Chondrocyte (in vitro differentiated cells): ENCODE measurements around the gene IPO4. TPM values are rescaled to one million over a fixed set of nuclear protein-coding genes. Genes with fewer than 3 reads are reported as not detected.
A peak's percentile ranks its signal among the peaks of the same experiment; 100 is the strongest.

Experiments used
- DNase-seq: peaks from one replicate; pipeline ENCODE4 v3.0.0; 2021; ENCODE audit warnings: mixed read lengths, low spot score
- H3K27ac Mint-ChIP-seq: one replicate; pipeline ENCODE4 v1.8.0; 2021; ENCODE audit warnings: mild to moderate bottlenecking, moderate library complexity, mixed read lengths; ENCODE audit not compliant: unreplicated experiment
- H3K27me3 Mint-ChIP-seq: 2 replicates; pipeline ENCODE4 v1.8.0; 2021; ENCODE audit warnings: low read depth, mixed read lengths
- H3K36me3 Mint-ChIP-seq: 2 replicates; pipeline ENCODE4 v1.8.0; 2021; ENCODE audit warnings: low read depth, mixed read lengths
- H3K4me1 Mint-ChIP-seq: 2 replicates; pipeline ENCODE4 v1.8.0; 2021; ENCODE audit warnings: low read depth, mild to moderate bottlenecking, mixed read lengths
- H3K4me3 Mint-ChIP-seq: one replicate; pipeline ENCODE4 v1.8.0; 2021; ENCODE audit warnings: mild to moderate bottlenecking, moderate library complexity, mixed read lengths; ENCODE audit not compliant: unreplicated experiment
- H3K9me3 Mint-ChIP-seq: 2 replicates; pipeline ENCODE4 v1.8.0; 2021; ENCODE audit warnings: low read depth, mixed read lengths
- total RNA-seq: library from RNA; stranded (reverse); gene quantifications from 3 replicates; pipeline ENCODE4 v1.2.1, GENCODE V29; 2021
- TF ChIP-seq, protein P1 (sequence below): fragments of 200-600 bp; sonication (generic); IDR thresholded peaks from 2 replicates; pipeline ENCODE4 v1.5.0; 2021; ENCODE audit warnings: antibody characterized with exemption, mild to moderate bottlenecking, moderate library complexity

IPO4 gene
- total RNA-seq, 1 donor from 2014 or later, result 26.7 TPM

DNA sequence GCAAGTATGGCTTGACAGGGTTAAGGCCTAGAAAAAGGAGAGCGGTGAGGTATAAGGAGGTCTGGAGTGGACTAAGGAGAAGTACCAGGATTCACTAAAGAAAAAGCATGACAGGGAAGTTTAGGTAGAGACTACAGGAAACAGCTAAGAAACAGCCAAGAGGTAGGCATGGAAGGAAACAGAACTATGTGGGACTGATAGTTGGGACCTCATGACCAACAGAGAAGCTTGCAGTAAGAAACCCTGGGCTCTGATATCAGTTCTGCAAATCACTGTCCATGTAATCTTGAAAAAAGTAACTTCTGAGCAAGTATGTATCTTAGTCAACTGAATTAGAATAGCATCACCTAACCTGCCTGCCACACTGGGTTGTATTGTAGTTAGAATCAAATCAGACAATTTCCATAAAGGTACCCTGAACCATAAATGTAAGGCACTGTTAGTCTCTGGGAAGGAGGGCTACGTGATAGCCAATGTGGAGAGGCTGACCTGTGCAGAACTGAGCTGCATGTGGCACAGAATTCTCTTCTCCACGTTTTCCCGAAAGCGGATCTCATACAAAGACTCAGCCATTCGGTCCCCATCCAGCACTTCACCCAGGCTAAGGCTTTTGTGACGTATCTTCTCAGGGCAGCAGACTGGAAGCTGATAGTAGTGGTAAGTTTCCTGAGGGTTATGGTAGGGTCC is 5.7 kb upstream of the IPO4 start:
- Mint-ChIP-seq H3K27ac (peak overlapping the region; percentile 96), H3K4me3 (peak overlapping the region; percentile 93), H3K9me3 (no peaks in the 10 kb centered on the region), H3K36me3 (peaks cover 16% of the 10 kb centered on the region), H3K27me3 (no peaks in the 10 kb centered on the region), H3K4me1 (peaks cover 42% of the 10 kb centered on the region)
- TF ChIP-seq, protein P1, sequence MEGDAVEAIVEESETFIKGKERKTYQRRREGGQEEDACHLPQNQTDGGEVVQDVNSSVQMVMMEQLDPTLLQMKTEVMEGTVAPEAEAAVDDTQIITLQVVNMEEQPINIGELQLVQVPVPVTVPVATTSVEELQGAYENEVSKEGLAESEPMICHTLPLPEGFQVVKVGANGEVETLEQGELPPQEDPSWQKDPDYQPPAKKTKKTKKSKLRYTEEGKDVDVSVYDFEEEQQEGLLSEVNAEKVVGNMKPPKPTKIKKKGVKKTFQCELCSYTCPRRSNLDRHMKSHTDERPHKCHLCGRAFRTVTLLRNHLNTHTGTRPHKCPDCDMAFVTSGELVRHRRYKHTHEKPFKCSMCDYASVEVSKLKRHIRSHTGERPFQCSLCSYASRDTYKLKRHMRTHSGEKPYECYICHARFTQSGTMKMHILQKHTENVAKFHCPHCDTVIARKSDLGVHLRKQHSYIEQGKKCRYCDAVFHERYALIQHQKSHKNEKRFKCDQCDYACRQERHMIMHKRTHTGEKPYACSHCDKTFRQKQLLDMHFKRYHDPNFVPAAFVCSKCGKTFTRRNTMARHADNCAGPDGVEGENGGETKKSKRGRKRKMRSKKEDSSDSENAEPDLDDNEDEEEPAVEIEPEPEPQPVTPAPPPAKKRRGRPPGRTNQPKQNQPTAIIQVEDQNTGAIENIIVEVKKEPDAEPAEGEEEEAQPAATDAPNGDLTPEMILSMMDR, result no peak
- DNase-seq, result no peak

DNA sequence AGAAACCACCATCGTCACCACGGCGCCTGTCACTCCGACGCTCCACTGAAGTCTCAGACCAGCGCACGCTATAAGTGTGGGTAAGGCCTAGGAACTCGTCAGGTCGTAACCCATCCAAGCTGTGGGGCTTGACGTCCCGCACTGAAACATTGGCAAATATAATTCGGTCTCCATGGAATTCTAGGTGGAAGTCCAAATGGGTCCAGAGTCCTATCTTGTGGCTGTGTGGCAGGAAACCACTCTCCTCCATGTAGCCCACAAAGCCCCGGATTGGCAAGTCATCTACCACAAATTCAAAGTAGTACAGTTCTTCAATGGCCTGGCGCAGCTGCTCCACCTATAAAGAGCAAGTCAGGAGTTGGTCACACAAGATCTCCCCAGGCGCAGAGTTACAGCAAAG is 4.3 kb upstream of the IPO4 start:
- H3K4me1 Mint-ChIP-seq, result peaks cover 40% of the 10 kb centered on the region
- H3K9me3 Mint-ChIP-seq, result no peaks in the 10 kb centered on the region
- no peak overlapping the region for H3K4me3 Mint-ChIP-seq
- DNase-seq, result no peak
- no peak overlapping the region for H3K27ac Mint-ChIP-seq
- TF ChIP-seq, protein P1, result no peak
- peaks cover 13% of the 10 kb centered on the region for H3K36me3 Mint-ChIP-seq
- H3K27me3 Mint-ChIP-seq, result no peaks in the 10 kb centered on the region

DNA sequence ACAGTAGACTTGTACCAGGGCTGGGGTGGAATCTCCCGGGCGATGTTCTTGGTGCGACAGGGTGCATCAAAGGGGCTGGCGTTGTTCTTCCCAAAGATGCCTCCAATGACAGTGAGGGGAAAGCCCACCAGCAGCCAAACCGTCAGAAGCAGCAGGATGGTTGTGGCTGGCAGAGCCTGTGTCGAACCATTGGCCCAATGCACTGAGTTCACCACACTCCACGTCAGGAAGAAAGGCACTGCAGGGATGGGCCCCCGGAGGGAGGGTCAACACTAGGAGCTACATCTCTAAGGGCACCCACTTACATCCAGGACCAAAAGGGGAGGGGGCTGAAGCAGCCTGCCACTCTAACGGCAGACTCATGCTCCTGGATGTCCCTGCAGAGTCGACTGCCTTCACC is 1.8 kb upstream of the IPO4 start:
- H3K4me3 Mint-ChIP-seq, result no peak overlapping the region
- H3K27me3 Mint-ChIP-seq, result no peaks in the 10 kb centered on the region
- H3K9me3 Mint-ChIP-seq, result no peaks in the 10 kb centered on the region
- H3K4me1 Mint-ChIP-seq, result peaks cover 37% of the 10 kb centered on the region
- no peak overlapping the region for H3K27ac Mint-ChIP-seq
- no peak for DNase-seq
- TF ChIP-seq, protein P1, result no peak
- H3K36me3 Mint-ChIP-seq, result peaks cover 13% of the 10 kb centered on the region

DNA sequence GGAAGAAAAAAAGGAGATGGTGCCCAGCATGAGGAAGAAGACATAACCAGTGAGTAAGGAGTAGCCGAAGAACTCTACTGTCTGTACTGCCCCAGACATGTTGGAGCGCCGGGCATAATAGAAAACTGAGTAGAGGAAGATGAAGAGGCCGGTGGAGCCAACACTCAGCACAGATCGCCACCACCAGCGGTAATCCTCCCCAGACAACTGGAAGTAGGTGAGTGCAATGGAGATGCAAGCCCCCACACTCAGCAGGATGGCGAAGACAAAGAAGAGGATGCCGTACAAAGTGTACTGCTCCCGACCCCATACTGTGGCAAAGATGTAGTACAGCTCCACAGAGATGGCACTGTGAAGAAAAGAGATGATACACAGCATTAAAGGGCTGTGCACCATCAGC is 844 bp upstream of the IPO4 start:
- Mint-ChIP-seq H3K27me3 (no peaks in the 10 kb centered on the region), H3K27ac (peak overlapping the region; percentile 91), H3K9me3 (no peaks in the 10 kb centered on the region), H3K4me1 (peaks cover 32% of the 10 kb centered on the region), H3K4me3 (no peak overlapping the region), H3K36me3 (peaks cover 13% of the 10 kb centered on the region)
- TF ChIP-seq, protein P1, result no peak
- no peak for DNase-seq

DNA sequence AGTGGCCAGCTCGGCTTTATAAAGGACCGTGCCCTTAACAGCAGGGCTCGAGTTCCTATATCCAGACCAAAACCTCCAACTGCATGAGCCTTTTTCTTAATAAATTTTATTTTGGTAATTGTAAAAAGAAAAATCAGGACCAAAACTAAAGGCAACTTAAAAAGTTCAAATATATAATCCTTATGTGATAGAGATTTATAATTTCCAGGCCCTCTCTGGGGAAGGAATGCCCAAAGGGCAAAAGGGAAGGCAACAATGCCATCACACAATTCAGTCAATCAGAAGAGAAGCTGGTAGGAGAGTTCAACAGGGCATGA is 401 bp upstream of the IPO4 start:
- peak overlapping the region; percentile 84 for H3K4me3 Mint-ChIP-seq
- no peaks in the 10 kb centered on the region for H3K27me3 Mint-ChIP-seq
- peaks cover 13% of the 10 kb centered on the region for H3K36me3 Mint-ChIP-seq
- H3K27ac Mint-ChIP-seq, result peak overlapping the region; percentile 91
- no peaks in the 10 kb centered on the region for H3K9me3 Mint-ChIP-seq
- peaks cover 27% of the 10 kb centered on the region for H3K4me1 Mint-ChIP-seq
- DNase-seq, result no peak
- TF ChIP-seq, protein P1, result no peak
